ENCODE measurements around the gene CNPY2.

DNA sequence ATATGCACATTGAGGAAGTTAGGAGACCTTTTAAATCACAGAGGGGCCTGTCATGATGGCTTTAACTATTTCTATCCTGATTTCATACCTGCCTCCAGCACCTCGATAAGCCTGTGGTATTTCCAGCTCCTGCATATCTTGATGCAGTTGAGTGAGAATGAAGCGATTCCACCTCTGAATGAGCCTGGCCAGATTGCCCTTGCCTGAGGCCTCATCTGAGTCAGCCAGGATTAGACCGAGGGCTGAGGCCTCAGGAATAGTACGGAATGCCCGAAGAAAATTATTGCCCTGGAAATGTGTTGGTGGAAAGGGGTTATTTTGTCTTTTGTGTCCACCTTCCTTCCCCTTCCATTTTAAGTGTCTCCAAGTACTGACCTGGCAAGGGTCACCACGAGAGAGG lies 8.4 kb upstream of the CNPY2 start:
- no peak for TF ChIP-seq RAD21 (IDR thresholded peaks at IDR 0.05; ENCODE audit: low read depth)
- no peak for TF ChIP-seq TCF12 (IDR thresholded peaks at IDR 0.05; ENCODE audit: low read depth)
- TF ChIP-seq TAF1 (IDR thresholded peaks at IDR 0.05; ENCODE audit: low read depth), result no peak

Data from Ishikawa (cell line).